K562 (cell line): ENCODE data around the gene SRCAP. TPM values are rescaled to one million over a fixed set of nuclear protein-coding genes. Genes with fewer than 3 reads are reported as not detected.

ENCODE experiments used
- ATAC-seq: fragments of 200-7000 bp; cut with Tn5 transposase; 3 replicates; pipeline ENCODE4 v1.9.1; 2020; ENCODE audit warnings: moderate library complexity
- BruUV-seq: library from RNA; stranded (reverse); fragments of 400-500 nt; replicated peaks from 2 replicates; lab custom pipeline; 2021; lab: Mats Ljungman, UMichigan
- CTCF ChIA-PET: fragments of 300-600 bp; formaldehyde crosslinking; extraction: SDS; loops from one replicate; lab custom pipeline; 2021; ENCODE audit warnings: low intra/inter-chr PET ratio; lab: Yijun Ruan, JAX
- POLR2A ChIA-PET: fragments of 300-600, 350-650 bp; sonication (Branson Sonifier 250); formaldehyde crosslinking; extraction: SDS; loops from one replicate; lab custom pipeline; 2021; ENCODE audit warnings: antibody characterized with exemption, inconsistent platforms; lab: Yijun Ruan, JAX
- DNase-seq, 4 experiments: peaks; one replicate each; pipeline versions ENCODE4 v3.0.0 to v3.0.0-alpha.2; 2011 to 2018; ENCODE audit warnings: low spot score in 3 of 4, mixed read lengths in 3 of 4; ENCODE audit errors: extremely low read depth in 1 of 4
- FAIRE-seq: peaks from 2 replicates; lab custom pipeline; 2011; peaks lifted over from hg19 to GRCh38; lab: Jason Lieb, UNC
- H2AFZ ChIP-seq: 2 replicates; pipeline ENCODE4 v1.6.0; 2011; ENCODE audit warnings: low read depth, low read length, control low read depth, inconsistent platforms
- H3K27ac ChIP-seq: fragments of 200-600 bp; 3 replicates; pipeline ENCODE4 v1.8.0; 2011; ENCODE audit warnings: low read depth, mild to moderate bottlenecking, control low read depth, inconsistent platforms, low read length, moderate library complexity, mixed read lengths; ENCODE audit errors: extremely low read depth
- H3K27me3 ChIP-seq, 2 experiments: fragments of 300-600 bp in 1 of 2; 2 replicates in 1 of 2; 3 replicates in 1 of 2; pipeline versions ENCODE4 v1.6.0 to v1.8.0; 2011; ENCODE audit warnings: inconsistent platforms in 2 of 2, low read length in 2 of 2, mild to moderate bottlenecking in 1 of 2, mixed read lengths in 1 of 2, moderate library complexity in 1 of 2; ENCODE audit not compliant: control insufficient read depth in 2 of 2, insufficient read depth in 2 of 2
- H3K36me3 ChIP-seq: fragments of 300-600 bp; 3 replicates; pipeline ENCODE4 v1.8.0; 2011; ENCODE audit warnings: mild to moderate bottlenecking, low read length, inconsistent platforms; ENCODE audit not compliant: control insufficient read depth, insufficient read depth
- H3K4me1 ChIP-seq, 2 experiments: fragments of 200-600 bp in 1 of 2; replicated peaks in 1 of 2; 2 replicates in 1 of 2; 3 replicates in 1 of 2; pipeline versions ENCODE4 v1.5.1 to v1.8.0; 2011; ENCODE audit warnings: inconsistent platforms in 2 of 2, low read length in 2 of 2, mild to moderate bottlenecking in 1 of 2, mixed read lengths in 1 of 2, moderate library complexity in 1 of 2; ENCODE audit not compliant: control insufficient read depth in 2 of 2, insufficient read depth in 2 of 2
- H3K4me2 ChIP-seq: 2 replicates; pipeline ENCODE4 v1.6.1; 2011; ENCODE audit warnings: low read length, control low read depth, inconsistent platforms, mixed read lengths; ENCODE audit not compliant: insufficient read depth
- H3K4me3 ChIP-seq: fragments of 200-600 bp; sonication (generic), shearing (Covaris generic); 2 replicates; pipeline ENCODE4 v1.5.1; 2016; ENCODE audit warnings: control low read depth, inconsistent platforms
- H3K79me2 ChIP-seq: fragments of 200-600 bp; 3 replicates; pipeline ENCODE4 v1.8.0; 2011; ENCODE audit warnings: low read length, inconsistent platforms; ENCODE audit not compliant: control insufficient read depth, insufficient read depth
- H3K9ac ChIP-seq, 2 experiments: 2 replicates each; pipeline versions ENCODE4 v1.6.0 to v1.6.1; 2011; ENCODE audit warnings: low read depth in 2 of 2, low read length in 2 of 2, control low read depth in 1 of 2, inconsistent platforms in 1 of 2, mild to moderate bottlenecking in 1 of 2, mixed read lengths in 1 of 2; ENCODE audit not compliant: insufficient read depth in 1 of 2
- H3K9me1 ChIP-seq: one replicate; pipeline ENCODE4 v1.6.0; 2011; ENCODE audit warnings: inconsistent platforms, mild to moderate bottlenecking, low read length, moderate library complexity; ENCODE audit not compliant: control insufficient read depth, insufficient read depth
- H3K9me3 ChIP-seq: replicated peaks from 2 replicates; pipeline ENCODE4 v1.5.1; 2011; ENCODE audit warnings: low read depth, low read length, inconsistent platforms; ENCODE audit not compliant: control insufficient read depth, insufficient read depth
- H4K20me1 ChIP-seq: replicated peaks from 2 replicates; pipeline ENCODE4 v1.6.1; 2011; ENCODE audit warnings: low read length, inconsistent platforms, mixed read lengths; ENCODE audit not compliant: control insufficient read depth, insufficient read depth
- AFF4 ChIP-seq: sonication (generic); formaldehyde crosslinking; IDR thresholded peaks from 2 replicates; pipeline ENCODE4 v1.8.0; 2023; ENCODE audit warnings: mild to moderate bottlenecking, missing genetic modification reagents
- ARID1B ChIP-seq: fragments of 450-650 bp; IDR thresholded peaks from 2 replicates; pipeline ENCODE4 v1.6.1; 2016; ENCODE audit warnings: antibody characterized with exemption, mild to moderate bottlenecking, inconsistent platforms
- FOXA1 ChIP-seq: fragments of 450-650 bp; IDR thresholded peaks from 2 replicates; pipeline ENCODE4 v1.6.1; 2016; ENCODE audit warnings: mild to moderate bottlenecking, borderline replicate concordance
- MITF ChIP-seq: IDR thresholded peaks from 2 replicates; pipeline ENCODE4 v1.6.1; 2014; ENCODE audit warnings: antibody characterized with exemption
- POU5F1 ChIP-seq: fragments of 150-350 bp; IDR thresholded peaks from 2 replicates; pipeline ENCODE4 v1.6.1; 2014; ENCODE audit warnings: borderline replicate concordance, low read length, low read depth, mild to moderate bottlenecking; ENCODE audit not compliant: partially characterized antibody
- RCOR1 ChIP-seq, 2 experiments: IDR thresholded peaks; 2 replicates each; pipeline ENCODE4 v1.6.1; 2012; ENCODE audit warnings: low read depth in 2 of 2, low read length in 2 of 2, borderline replicate concordance in 1 of 2, improper control_type of control experiment in 1 of 2
- STAT5A ChIP-seq: IDR thresholded peaks from 2 replicates; pipeline ENCODE4 v1.6.1; 2012; ENCODE audit warnings: low read length, inconsistent platforms, borderline replicate concordance
- TAL1 ChIP-seq: fragments of 450-650 bp; IDR thresholded peaks from 2 replicates; pipeline ENCODE4 v1.6.1; 2016; ENCODE audit warnings: mild to moderate bottlenecking
- ZFP30 ChIP-seq: fragments of 250-450 bp; sonication (Bioruptor Pico); IDR thresholded peaks from 2 replicates; pipeline ENCODE4 v1.8.0; 2022; ENCODE audit warnings: moderate library complexity, mild to moderate bottlenecking, inconsistent platforms, borderline replicate concordance
- ZFPM2 ChIP-seq: fragments of 250-450 bp; sonication (Bioruptor Pico); IDR thresholded peaks from 2 replicates; pipeline ENCODE4 v1.5.1; 2022; ENCODE audit warnings: mild to moderate bottlenecking
- WGBS: fragments of 100-300 bp; shearing (Covaris generic); methylation state at CpG from one replicate; pipeline ENCODE4 v1.1.6; 2016; ENCODE audit warnings: low coverage, mixed read lengths; ENCODE audit not compliant: insufficient coverage; ENCODE audit errors: missing lambda C conversion rate; 5-methylcytosine and 5-hydroxymethylcytosine counted together
- in situ Hi-C: fragments of 300-500 bp; cut with MboI; formaldehyde crosslinking; loops from 4 replicates; pipeline ENCODE4 v1.15.0; 2018; ENCODE audit warnings: inconsistent platforms, mixed read lengths
- intact Hi-C: fragments of 100-400 bp; cut with micrococcal nuclease; formaldehyde crosslinking; loops from 2 replicates; pipeline ENCODE4 v1.14.2; 2022
- polyA plus RNA-seq, 8 experiments: library from polyadenylated mRNA; depleted of rRNA in 4 of 8; stranded (reverse) in 5 of 8; unstranded in 3 of 8; fragments of >200 nt; fragmentation: Nextera tagmentation in 2 of 8; fragmentation: Illumina TruSeq in 1 of 8; extraction: Ambion mirVana in 2 of 8; extraction: Trizol in 1 of 8; gene quantifications; 2 replicates each; pipeline versions ENCODE4 v1.2.1 to v1.2.3, GENCODE V29; 2011 to 2014; ENCODE audit warnings: inconsistent platforms in 1 of 8, missing spikeins in 1 of 8
- total RNA-seq, 7 experiments: library from RNA; depleted of rRNA in 6 of 7; stranded (reverse); fragments of >200 nt in 6 of 7; fragmentation: Illumina TruSeq in 2 of 7; extraction: Trizol in 2 of 7; gene quantifications; 2 replicates each; pipeline versions ENCODE4 v1.2.1 to v1.2.3, GENCODE V29; 2011 to 2021; ENCODE audit warnings: low replicate concordance in 1 of 7

Gene SRCAP
- total and polyA plus RNA-seq, 9 of the 15 experiments (the other 6 are each of a cell fraction or from before 2014, with no cell fraction given): 0.21 to 62.6 (median 5.8) TPM

- Histone ChIP-seq H4K20me1 (no peaks in the 10 kb centered on the region; the same call in 1 of the 2 replicates), H3K27ac (no peak overlapping the region), H3K27me3 (no peaks in the 10 kb centered on the region), H3K9me1 (no peaks in the 10 kb centered on the region), H3K4me1 (peaks cover 27 to 56% of the 10 kb centered on the region in 2 experiments), H3K4me3 (no peak overlapping the region), H2AFZ (no peak overlapping the region), H3K79me2 (peaks cover 33% of the 10 kb centered on the region), H3K9ac (peak overlapping the region in 1 of 2 experiments; percentile 49; a peak in 1 of 4 replicates), H3K4me2 (no peak overlapping the region), H3K9me3 (no peaks in the 10 kb centered on the region), H3K36me3 (peaks cover 51% of the 10 kb centered on the region; the same call in 1 of the 3 replicates)
- WGBS: 88% methylated on average over 6 of the region's 6 CpGs
- in situ Hi-C loops (no loop called here), intact Hi-C loops (loop anchor here (5.0 to 10.0 kb wide), 2 partner anchors 65 to 143 kb away; partner anchors contain the start of gene FBXL19)
- no TSS peak for BruUV-seq
- DNase-seq: no peak
- POLR2A ChIA-PET: interaction anchor here (0.6 to 2.4 kb wide), 8 partner anchors 8 to 171 kb away, joined by 3 to 14 read pairs (median 8); partner anchors contain the start of genes PHKG2 and ZNF629
- ATAC-seq: no peak
- TF ChIP-seq ZFP30 (CRISPR knock-in tag): no peak
- no peak for TF ChIP-seq FOXA1
- no peak for TF ChIP-seq ARID1B
- no peak for TF ChIP-seq MITF
- TF ChIP-seq TAL1: no peak
- TF ChIP-seq POU5F1: no peak
- TF ChIP-seq AFF4 (CRISPR knock-in tag): no peak
- no peak for TF ChIP-seq ZFPM2 (CRISPR knock-in tag)
- no peak for TF ChIP-seq STAT5A
- no peak for TF ChIP-seq RCOR1 (IDR thresholded peaks at IDR 0.05; ENCODE audit: borderline replicate concordance in 1 of 2, low read depth in 2 of 2, low read length in 2 of 2)
- TF ChIP-seq, all 486 proteins: peak for 0
- FAIRE-seq: no peak
- CTCF ChIA-PET: no interaction called here
Observed at GRCh38 chr16:30779596-30779995, 80.6 kb downstream of the SRCAP start.
